Keratinocyte (primary cell): ENCODE measurements around the gene ADAMTS17. TPM values are rescaled to one million over a fixed set of nuclear protein-coding genes. Genes with fewer than 3 reads are reported as not detected.

Experiments used
- DNase-seq: peaks from one replicate; pipeline ENCODE4 v3.0.0-alpha.2; 2011; ENCODE audit warnings: low read depth, missing footprints, low spot score
- FAIRE-seq: peaks from 2 replicates; lab custom pipeline; 2011; peaks lifted over from hg19 to GRCh38; lab: Jason Lieb, UNC
- H2AFZ ChIP-seq: 2 replicates; pipeline ENCODE4 v1.6.0; 2012; ENCODE audit warnings: low read length, control low read depth, inconsistent platforms; ENCODE audit not compliant: control insufficient read depth
- H3K27ac ChIP-seq: 2 replicates; pipeline ENCODE4 v1.5.1; 2011; ENCODE audit warnings: low read length; ENCODE audit not compliant: control insufficient read depth, insufficient read depth
- H3K27me3 ChIP-seq: 3 replicates; pipeline ENCODE4 v1.6.0; 2011; ENCODE audit warnings: low read length; ENCODE audit not compliant: control insufficient read depth, insufficient read depth; ENCODE audit errors: extremely low read depth
- H3K36me3 ChIP-seq, 2 experiments: 2 replicates in 1 of 2; 3 replicates in 1 of 2; pipeline ENCODE4 v1.5.1; 2011; ENCODE audit warnings: low read length in 2 of 2, mild to moderate bottlenecking in 1 of 2; ENCODE audit not compliant: control insufficient read depth in 2 of 2, insufficient read depth in 2 of 2; ENCODE audit errors: extremely low read depth in 1 of 2
- H3K4me1 ChIP-seq: 3 replicates; pipeline ENCODE4 v1.5.1; 2011; ENCODE audit warnings: low read length; ENCODE audit not compliant: control insufficient read depth, insufficient read depth; ENCODE audit errors: extremely low read depth
- H3K4me2 ChIP-seq: 3 replicates; pipeline ENCODE4 v1.6.0; 2011; ENCODE audit warnings: low read depth, low read length; ENCODE audit not compliant: control insufficient read depth, insufficient read depth; ENCODE audit errors: extremely low read depth
- H3K4me3 ChIP-seq, 3 experiments: fragments of 200-600 bp in 1 of 3; sonication (generic) in 1 of 3; 2 replicates in 2 of 3; 3 replicates in 1 of 3; pipeline ENCODE4 v1.5.1; 2011 to 2016; ENCODE audit warnings: low read length in 3 of 3, mild to moderate bottlenecking in 3 of 3, control low read depth in 2 of 3, inconsistent platforms in 1 of 3, low read depth in 1 of 3, mixed read lengths in 1 of 3, mixed run types in 1 of 3, moderate library complexity in 1 of 3; ENCODE audit not compliant: control insufficient read depth in 2 of 3, insufficient read depth in 2 of 3; ENCODE audit errors: extremely low read depth in 1 of 3
- H3K79me2 ChIP-seq: 2 replicates; pipeline ENCODE4 v1.6.0; 2012; ENCODE audit warnings: low read length; ENCODE audit not compliant: control insufficient read depth, insufficient read depth
- H3K9ac ChIP-seq: 3 replicates; pipeline ENCODE4 v1.6.0; 2011; ENCODE audit warnings: low read length; ENCODE audit not compliant: control insufficient read depth, insufficient read depth; ENCODE audit errors: extremely low read depth
- H3K9me1 ChIP-seq: 3 replicates; pipeline ENCODE4 v1.6.0; 2011; ENCODE audit warnings: low read length; ENCODE audit not compliant: control insufficient read depth, insufficient read depth; ENCODE audit errors: extremely low read depth
- H3K9me3 ChIP-seq: 2 replicates; pipeline ENCODE4 v1.5.1; 2012; ENCODE audit warnings: low read depth, low read length; ENCODE audit not compliant: control insufficient read depth
- H4K20me1 ChIP-seq: 3 replicates; pipeline ENCODE4 v1.6.0; 2011; ENCODE audit warnings: low read length; ENCODE audit not compliant: control insufficient read depth, insufficient read depth; ENCODE audit errors: extremely low read depth
- CTCF ChIP-seq, 3 experiments: IDR thresholded peaks in 1 of 3; conservative IDR thresholded peaks in 1 of 3; optimal IDR thresholded peaks in 1 of 3; 2 replicates in 2 of 3; 3 replicates in 1 of 3; pipeline versions ENCODE3 to v1.5.1; 2011; ENCODE audit warnings: low read length in 3 of 3, mild to moderate bottlenecking in 3 of 3, moderate library complexity in 2 of 3, control low read depth in 1 of 3, inconsistent platforms in 1 of 3; ENCODE audit not compliant: insufficient read depth in 2 of 3; ENCODE audit errors: extremely low read depth in 1 of 3
- EZH2 ChIP-seq: IDR thresholded peaks from one replicate; pipeline ENCODE4 v1.6.1; 2012; ENCODE audit warnings: inconsistent platforms, mild to moderate bottlenecking, low read length, moderate library complexity
- dilution Hi-C: fragments of 300-500 bp; cut with MboI; formaldehyde crosslinking; loops from one replicate; pipeline ENCODE4 v1.7.0; 2020; ENCODE audit warnings: low sequenced_read_pairs; ENCODE audit not compliant: extremely low pct_ligation_motif_present
- polyA plus RNA-seq, 5 experiments: library from polyadenylated mRNA; depleted of rRNA in 3 of 5; stranded (reverse) in 3 of 5; stranded (forward) in 1 of 5; unstranded in 1 of 5; fragments of >200 nt; gene quantifications; 1 replicate in 1 of 5; 2 replicates in 3 of 5; 3 replicates in 1 of 5; pipeline versions ENCODE4 v1.2.1 to v1.2.3, GENCODE V29; 2011 to 2012; ENCODE audit warnings: missing spikeins in 2 of 5, low read depth in 1 of 5, low replicate concordance in 1 of 5

Gene ADAMTS17
- polyA plus RNA-seq, 1 donor (not counting 4 experiments of a cell fraction or from before 2014, with no cell fraction given) = 0.18 TPM

DNA sequence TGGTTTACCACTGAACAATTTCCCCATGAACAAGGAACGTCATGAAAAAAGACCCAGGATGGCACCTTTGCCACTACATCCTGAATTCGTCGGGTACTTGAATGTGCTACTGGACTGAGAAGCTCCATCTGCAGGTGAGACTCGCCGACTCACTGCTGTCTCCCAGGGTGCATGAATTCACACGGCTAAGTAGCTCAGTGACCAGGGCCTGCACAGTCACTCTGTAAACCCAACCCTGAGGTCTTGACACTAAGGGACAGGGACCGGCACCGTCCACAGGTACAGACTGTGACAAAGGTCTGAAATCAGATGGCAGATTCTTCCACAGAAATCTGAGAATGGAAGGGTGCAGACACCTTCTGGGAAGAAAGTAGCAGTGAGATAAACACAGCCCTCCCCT lies 187.4 kb downstream of the ADAMTS17 start:
- Histone ChIP-seq H3K9ac (no peak overlapping the region), H3K79me2 (no peaks in the 10 kb centered on the region), H3K4me1 (no peaks in the 10 kb centered on the region), H3K9me1 (no peaks in the 10 kb centered on the region), H4K20me1 (no peaks in the 10 kb centered on the region), H3K27ac (no peak overlapping the region), H3K27me3 (peaks cover 11% of the 10 kb centered on the region), H3K4me3 (no peak overlapping the region), H3K4me2 (no peak overlapping the region), H2AFZ (no peak overlapping the region), H3K36me3 (no peaks in the 10 kb centered on the region), H3K9me3 (no peaks in the 10 kb centered on the region)
- no peak for DNase-seq
- TF ChIP-seq EZH2 = no peak
- no peak for TF ChIP-seq CTCF (optimal IDR thresholded peaks at IDR 0.05 in 1 of 3, IDR thresholded peaks at IDR 0.05 in 1 of 3, conservative IDR thresholded peaks at IDR 0.05 in 1 of 3; ENCODE audit: extremely low read depth in 1 of 3, insufficient read depth in 2 of 3, low read length in 3 of 3)
- no peak for FAIRE-seq
- dilution Hi-C loops = no loop called here

GRCh38 chr15:100152463-100152862 lies 189.3 kb downstream of the ADAMTS17 start:
- Histone ChIP-seq H3K36me3 (no peaks in the 10 kb centered on the region), H3K9me3 (peaks cover 9% of the 10 kb centered on the region), H3K79me2 (no peaks in the 10 kb centered on the region), H3K4me1 (no peaks in the 10 kb centered on the region), H3K4me2 (no peak overlapping the region), H3K9me1 (no peaks in the 10 kb centered on the region), H3K27ac (no peak overlapping the region), H3K27me3 (peaks cover 11% of the 10 kb centered on the region), H2AFZ (no peak overlapping the region), H4K20me1 (no peaks in the 10 kb centered on the region), H3K4me3 (no peak overlapping the region), H3K9ac (no peak overlapping the region)
- no peak for TF ChIP-seq CTCF (optimal IDR thresholded peaks at IDR 0.05 in 1 of 3, IDR thresholded peaks at IDR 0.05 in 1 of 3, conservative IDR thresholded peaks at IDR 0.05 in 1 of 3; ENCODE audit: extremely low read depth in 1 of 3, insufficient read depth in 2 of 3, low read length in 3 of 3)
- TF ChIP-seq EZH2 = no peak
- dilution Hi-C loops = no loop called here
- no peak for FAIRE-seq
- no peak for DNase-seq
